Right lobe of liver (tissue), 4 donors: ENCODE measurements around the gene MAPRE2.

Source experiments
- CTCF ChIP-seq, 4 donors: fragments of 200-600 bp in 3 of 4; fragments of 450-650 bp in 1 of 4; IDR thresholded peaks; one replicate each; pipeline versions ENCODE4 v1.5.1 to v1.8.0; 2016 to 2022; ENCODE audit warnings: antibody characterized with exemption in 4 of 4, mild to moderate bottlenecking in 2 of 4
- POLR2A ChIP-seq: fragments of 450-650 bp; IDR thresholded peaks from one replicate; pipeline ENCODE4 v1.6.1; 2017; ENCODE audit warnings: antibody characterized with exemption, mild to moderate bottlenecking
- donor health status: DM: no; HTN: no; CAD: no.
- donor health status: DM: no; HTN: no; CAD: no.
- donor health status: DM: no; HTN: yes; CAD: no.

GRCh38 chr18:35106013-35106844, 65.0 kb downstream of the MAPRE2 start:
- TF ChIP-seq CTCF (IDR thresholded peaks at IDR 0.05) (no peak), POLR2A (no peak)
